HG02852 (cell line): ENCODE data around the gene RACK1.
"Not testable (repeated sequence)": the region's sequence is repeated elsewhere in the genome, so short reads cannot be mapped to it uniquely, and the experiment has no call there.

Source experiments
- ATAC-seq: cut with Tn5 transposase; IDR thresholded peaks from one replicate; pipeline ENCODE4 v1.9.1; 2021; ENCODE audit warnings: mild to moderate bottlenecking, moderate library complexity; ENCODE audit not compliant: unreplicated experiment

The RACK1 gene

GRCh38 chr5:181243564-181244343 is at the start of gene RACK1:
RACK1 (minus strand) TSS chr5:181243906; CDS start chr5:181243800, 106 bp downstream.
- peak; percentile 56 for ATAC-seq

- ATAC-seq: not testable (repeated sequence)
These were observed 43.6 kb upstream of the RACK1 start for GRCh38 chr5:181287331-181287730.

DNA sequence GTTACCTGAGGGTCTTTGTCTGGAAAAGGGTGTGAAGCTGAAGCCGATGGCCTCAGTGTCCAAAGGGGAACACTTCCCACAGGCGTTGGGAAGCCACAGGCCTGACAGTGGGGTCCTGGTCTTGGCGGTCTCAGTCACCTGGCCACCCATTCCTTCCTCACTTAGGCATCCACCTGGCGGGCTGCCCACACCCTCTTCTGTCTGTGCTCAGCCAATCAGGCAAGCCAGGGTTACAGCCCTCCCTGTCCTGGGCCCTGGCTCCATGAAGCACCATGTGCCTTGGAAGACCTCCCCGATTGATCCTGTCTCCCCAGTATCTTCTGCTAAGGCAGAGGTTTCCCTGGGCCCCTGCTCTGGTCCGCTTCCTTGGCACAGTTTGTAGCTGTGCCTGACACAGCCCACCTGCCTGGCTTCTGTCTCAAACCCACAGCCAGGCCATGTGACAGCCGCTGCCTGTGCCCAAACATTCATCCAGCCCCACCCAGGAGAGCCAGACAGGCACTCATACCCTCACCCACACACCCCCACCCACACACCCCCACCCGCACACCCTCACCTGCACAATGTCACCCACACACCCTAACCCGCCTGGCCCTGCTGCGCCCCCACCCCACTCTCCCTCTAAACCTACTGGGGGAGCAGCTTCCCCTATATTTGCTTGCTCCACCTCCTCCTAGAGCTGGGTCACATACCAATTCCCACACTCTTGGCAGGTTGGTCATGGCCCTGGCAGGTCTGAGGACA is 42.4 kb upstream of the RACK1 start:
- ATAC-seq: not testable (repeated sequence)

- not testable (repeated sequence) for ATAC-seq
These were observed 40.4 kb upstream of the RACK1 start for GRCh38 chr5:181283841-181284755.

DNA sequence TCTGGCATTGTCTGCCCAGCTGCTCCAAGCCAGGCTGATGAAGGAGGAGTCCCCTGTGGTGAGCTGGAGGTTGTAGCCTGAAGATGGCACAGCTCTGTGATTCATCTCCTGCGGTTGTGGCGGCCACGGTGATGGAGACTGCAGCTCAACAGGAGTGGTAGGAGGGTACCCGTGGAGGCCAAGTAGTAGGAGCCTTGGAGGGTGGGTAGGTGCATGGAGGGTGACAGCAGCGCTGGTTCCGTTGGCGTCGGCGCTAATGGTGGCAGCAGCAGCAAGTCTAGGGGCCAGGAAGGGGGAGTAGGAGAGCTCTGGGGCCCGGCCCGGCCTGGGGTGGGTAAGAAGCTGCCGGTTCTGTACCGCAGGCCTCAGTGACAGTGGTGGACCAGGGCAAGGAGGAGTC is 39.6 kb upstream of the RACK1 start:
- ATAC-seq: no peak

GRCh38 chr5:181282874-181283273 is 39.2 kb upstream of the RACK1 start:
- no peak for ATAC-seq

- not testable (repeated sequence) for ATAC-seq
These were observed 38.7 kb upstream of the RACK1 start for GRCh38 chr5:181282415-181282814.

- no peak for ATAC-seq
These were observed 38.2 kb upstream of the RACK1 start for GRCh38 chr5:181281984-181282316.

- no peak for ATAC-seq
These were observed 37.6 kb upstream of the RACK1 start for GRCh38 chr5:181281077-181281983.

- ATAC-seq: no peak
These were observed 36.6 kb upstream of the RACK1 start for GRCh38 chr5:181280251-181280762.

- not testable (repeated sequence) for ATAC-seq
These were observed 29.7 kb upstream of the RACK1 start for GRCh38 chr5:181273433-181273744.

- no peak for ATAC-seq
These were observed 27.4 kb upstream of the RACK1 start for GRCh38 chr5:181271081-181271480.

DNA sequence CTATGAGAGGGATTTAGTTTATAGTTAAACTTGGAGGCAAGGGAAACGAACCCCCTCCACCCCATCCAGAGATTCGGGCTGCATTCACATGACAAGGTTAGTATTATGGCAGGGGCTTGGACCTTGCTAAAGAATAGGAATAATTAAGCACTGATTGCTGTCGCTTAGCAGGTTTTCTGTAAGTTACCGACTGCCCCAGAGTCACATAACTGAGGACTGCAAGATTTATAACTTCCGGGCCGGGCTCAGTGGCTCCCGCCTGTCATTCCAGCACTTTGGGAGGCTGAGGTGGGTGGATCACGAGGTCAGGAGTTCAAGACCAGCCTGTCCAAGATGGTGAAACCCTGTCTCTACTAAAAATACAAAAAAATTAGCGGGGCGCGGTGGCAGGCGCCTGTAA is 24.2 kb upstream of the RACK1 start:
- ATAC-seq: not testable (repeated sequence)

DNA sequence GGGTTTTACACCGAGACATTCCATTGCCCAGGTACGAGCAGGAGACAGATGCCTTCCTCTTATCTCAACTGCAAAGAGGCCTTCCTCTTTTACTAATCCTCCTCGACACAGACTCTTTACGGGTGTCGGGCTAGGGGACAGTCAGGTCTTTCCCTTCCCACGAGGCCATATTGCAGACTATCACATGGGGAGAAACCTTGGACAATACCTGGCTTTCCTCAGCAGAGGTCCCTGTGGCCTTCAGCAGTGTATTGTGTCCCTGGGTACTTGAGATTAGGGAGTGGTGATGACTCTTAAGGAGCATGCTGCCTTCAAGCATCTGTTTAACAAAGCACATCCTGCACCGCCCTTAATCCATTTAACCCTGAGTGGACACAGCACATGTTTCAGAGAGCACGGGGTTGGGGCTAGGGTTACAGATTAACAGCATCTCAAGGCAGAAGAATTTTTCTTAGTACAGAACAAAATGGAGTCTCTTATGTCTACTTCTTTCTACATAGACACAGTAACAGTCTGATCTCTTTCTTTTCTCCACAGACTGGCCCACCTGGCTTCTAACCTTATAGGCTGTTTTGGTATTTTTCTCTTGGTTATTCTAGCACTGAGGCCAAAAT is 23.7 kb upstream of the RACK1 start:
- not testable (repeated sequence) for ATAC-seq

GRCh38 chr5:181265092-181265671 is 21.5 kb upstream of the RACK1 start:
- ATAC-seq: no peak

DNA sequence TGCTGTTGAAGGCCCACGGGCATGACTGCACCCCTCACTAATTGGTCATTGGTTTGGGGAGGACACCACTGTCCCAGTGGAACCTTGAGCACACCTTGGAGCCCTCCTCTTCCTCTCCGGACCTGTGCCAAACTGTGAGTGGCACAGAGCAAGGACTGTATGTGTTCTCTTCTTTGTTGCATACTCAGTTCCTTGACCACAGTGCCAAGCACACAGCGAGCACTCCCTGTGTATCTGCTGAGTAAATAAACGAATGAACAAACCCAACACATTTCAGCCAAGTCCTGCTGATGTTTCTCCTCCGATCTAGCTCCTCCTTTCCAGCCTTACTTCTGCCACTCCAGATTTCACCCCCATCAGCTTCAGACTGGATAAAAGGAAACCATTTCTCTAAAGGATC is 19.9 kb upstream of the RACK1 start:
- no peak for ATAC-seq

- ATAC-seq: peak; percentile 62
These were observed 17.8 kb upstream of the RACK1 start for GRCh38 chr5:181261320-181262049.

DNA sequence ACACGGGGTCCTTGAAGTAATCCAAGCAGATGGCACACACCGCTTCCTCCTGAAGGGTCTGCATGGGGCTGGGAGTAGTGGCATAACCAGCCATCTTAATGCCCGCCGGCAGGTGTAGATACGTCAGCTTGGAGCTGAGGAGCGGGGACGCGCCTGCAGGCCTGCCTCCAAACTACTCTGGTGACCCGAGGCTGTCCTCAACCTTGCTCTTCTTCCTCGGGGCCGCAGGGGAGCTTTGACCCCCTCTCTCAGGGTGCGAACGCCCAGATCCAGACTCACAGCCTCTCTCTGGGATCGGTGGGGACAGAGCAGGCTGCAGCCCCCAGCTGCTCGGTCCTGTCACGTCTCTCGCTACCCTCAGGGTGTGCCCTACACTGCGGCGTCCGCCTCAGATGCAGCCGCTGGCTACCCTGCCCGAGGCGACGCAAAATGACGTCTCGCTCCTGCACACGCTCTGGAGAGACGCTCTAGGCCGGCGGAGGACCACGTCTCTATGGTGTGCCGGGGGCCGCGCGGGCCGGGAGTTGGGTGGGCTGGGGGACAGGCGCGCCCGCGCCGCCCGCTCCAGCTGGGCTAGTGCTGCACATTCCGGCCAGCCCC is 17.1 kb upstream of the RACK1 start, which contains the start of gene TRIM52:
TSS of gene TRIM52 (minus strand) at position 424 of the 600 bp plus-strand sequence. CDS start at position 94, 330 bp downstream.
- peak; percentile 75 for ATAC-seq
